GM08714 (cell line): ENCODE measurements around the gene KIF6.

Experiments used
- H3K4me3 ChIP-seq: fragments of 200-500 bp; sonication (Bioruptor generic); 2 replicates; pipeline ENCODE4 v1.5.1; 2014; ENCODE audit warnings: mild to moderate bottlenecking, low read length, inconsistent platforms
- ZNF274 ChIP-seq: IDR thresholded peaks from 2 replicates; pipeline ENCODE4 v1.6.1; 2012; ENCODE audit warnings: mild to moderate bottlenecking, low read depth, low read length

Gene KIF6

DNA sequence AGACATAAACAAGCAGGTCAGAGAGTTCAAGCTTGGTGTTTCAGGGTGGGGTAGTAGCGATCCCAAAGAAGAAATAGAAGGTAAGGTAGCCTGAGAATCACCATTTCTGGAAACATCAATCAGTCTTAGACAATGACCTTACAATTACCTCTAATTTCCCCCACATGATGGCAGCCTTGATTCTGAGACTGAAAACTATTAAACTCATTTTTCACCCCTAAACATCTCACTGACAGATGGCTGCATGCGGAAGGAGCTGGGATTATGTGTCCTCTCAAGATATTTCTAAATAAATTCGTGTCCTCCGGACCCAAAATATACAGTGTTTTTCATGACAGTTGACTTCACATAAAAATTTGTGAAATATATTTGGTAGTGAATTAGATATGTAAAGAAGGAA, 61.0 kb downstream of the KIF6 start:
- H3K4me3 ChIP-seq: no peak overlapping the region
- TF ChIP-seq ZNF274: no peak

DNA sequence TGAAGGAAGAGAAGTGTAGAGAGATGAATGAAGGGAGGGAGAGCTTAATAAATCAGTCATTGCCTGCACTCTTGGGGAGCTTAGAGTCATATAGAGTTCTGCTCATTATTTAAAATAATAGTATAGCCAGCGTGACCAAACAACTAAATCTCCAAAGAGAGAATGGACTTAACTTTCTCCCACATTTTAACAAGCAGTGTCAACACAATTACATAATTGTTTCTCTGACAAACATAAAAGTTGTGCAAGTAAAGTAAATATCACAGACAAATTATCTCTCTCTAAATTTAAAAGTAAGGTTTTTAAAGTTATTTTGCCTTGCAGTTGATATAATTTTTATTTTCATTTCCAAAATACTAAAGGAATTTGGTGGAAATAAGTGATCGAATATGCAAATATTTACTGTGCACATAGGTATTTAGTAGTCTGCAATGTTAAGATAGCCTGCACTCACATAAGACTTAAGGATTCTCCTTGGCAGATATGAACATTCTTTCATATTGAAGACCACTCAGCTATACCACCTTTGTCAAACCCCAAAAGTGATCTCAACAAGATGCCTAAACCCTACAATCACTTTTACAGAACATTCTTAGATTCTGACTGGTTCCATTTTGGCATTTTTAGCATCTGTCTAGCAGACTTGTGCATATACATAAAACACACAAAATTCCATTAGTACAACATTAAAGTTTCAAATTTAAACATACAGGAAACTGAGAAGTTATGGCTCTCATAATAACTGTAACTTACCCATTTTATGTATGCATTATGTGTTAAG, 67.7 kb downstream of the KIF6 start:
- H3K4me3 ChIP-seq: no peak overlapping the region
- no peak for TF ChIP-seq ZNF274

DNA sequence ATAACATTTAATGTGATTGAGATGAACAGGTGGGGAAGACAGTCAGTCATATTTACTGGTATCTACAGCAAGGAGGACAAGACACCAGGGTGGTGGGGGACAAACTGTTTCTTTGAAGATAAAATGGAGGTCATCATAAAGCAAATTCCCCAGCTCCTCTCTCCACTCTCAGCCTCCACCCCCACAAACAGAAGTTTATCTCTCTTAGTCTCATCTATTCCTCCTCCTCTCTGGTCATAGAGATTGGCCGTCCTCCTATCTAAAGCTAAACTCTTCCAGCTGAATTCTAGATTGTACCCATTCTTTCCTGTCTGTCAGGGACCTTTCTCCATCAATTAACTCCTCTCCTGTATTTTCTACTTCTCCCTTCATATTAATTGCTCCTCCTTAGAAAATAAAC, 71.1 kb downstream of the KIF6 start:
- no peak overlapping the region for H3K4me3 ChIP-seq
- no peak for TF ChIP-seq ZNF274

DNA sequence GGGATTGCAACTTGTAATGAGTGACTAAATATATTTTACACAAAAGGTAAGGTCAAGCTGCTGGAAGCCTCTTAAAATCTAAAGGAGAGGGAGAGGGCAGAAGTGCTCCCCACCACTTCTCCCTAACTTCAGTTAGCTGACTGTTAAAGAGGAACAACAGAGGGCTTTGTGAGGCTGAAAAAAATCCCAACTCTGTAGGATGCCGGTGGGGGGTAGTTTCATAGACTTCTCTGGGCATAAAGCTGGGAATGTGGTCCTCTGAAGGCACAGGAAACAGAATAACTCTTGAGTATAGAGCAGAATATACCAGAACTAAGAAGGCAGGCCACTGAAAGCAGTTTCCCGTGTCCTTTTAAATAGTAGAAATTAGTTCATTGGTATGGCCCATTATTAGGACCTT, 71.6 kb downstream of the KIF6 start:
- no peak for TF ChIP-seq ZNF274

DNA sequence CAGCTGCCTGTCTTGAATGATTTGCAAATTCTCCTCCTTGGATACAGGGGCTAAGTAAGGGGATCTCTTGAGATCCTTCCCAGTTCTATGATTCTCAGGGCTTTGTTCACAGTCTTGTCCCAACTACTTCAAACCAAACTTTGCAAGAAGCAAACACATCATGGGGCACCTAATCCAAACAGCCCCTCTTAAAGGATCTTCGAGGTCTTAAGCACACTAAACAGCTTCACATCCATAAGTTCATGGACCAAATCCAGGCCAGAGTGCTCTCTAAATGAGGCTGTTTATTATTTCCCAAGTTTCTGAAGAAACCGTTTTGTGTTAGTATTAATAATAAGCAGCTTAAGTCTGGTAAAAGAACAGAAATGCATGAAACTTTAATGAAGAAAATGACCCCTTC, 75.2 kb downstream of the KIF6 start:
- H3K4me3 ChIP-seq: no peak overlapping the region
- TF ChIP-seq ZNF274: no peak

More for the DNA sequence above, 71.6 kb downstream of the KIF6 start:
- H3K4me3 ChIP-seq: no peak overlapping the region

DNA sequence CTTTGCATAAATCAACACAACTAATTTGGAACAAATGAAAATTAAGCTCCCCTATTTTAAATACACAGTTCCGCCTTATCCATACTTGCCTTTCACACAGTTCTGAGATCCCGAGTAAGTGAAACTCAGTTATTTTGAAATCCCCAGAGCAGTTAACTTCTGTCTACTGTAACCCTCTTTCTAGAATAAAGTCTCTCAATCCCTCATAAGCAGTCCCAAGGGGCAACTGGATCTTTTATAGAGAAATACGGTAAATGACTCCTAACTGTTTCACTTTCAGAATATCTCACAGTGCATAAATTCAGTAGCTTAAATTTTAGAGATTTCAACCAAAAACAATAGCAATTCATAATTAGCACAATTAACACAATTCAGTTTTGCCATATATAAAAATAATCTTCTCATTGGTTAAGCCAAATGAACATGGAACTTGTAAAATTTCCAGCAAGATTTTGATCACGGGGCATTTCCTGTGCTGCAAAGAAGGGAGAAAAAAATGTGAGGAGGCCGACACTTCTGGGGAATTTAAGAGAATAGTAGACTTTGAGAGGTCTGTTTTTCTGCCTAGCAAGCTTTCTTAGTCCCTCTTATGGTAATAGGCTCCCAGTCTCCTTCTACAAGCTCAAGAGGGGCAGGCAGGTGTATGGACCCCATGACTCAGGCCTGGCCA, 78.3 kb downstream of the KIF6 start:
- H3K4me3 ChIP-seq: no peak overlapping the region
- TF ChIP-seq ZNF274: no peak

DNA sequence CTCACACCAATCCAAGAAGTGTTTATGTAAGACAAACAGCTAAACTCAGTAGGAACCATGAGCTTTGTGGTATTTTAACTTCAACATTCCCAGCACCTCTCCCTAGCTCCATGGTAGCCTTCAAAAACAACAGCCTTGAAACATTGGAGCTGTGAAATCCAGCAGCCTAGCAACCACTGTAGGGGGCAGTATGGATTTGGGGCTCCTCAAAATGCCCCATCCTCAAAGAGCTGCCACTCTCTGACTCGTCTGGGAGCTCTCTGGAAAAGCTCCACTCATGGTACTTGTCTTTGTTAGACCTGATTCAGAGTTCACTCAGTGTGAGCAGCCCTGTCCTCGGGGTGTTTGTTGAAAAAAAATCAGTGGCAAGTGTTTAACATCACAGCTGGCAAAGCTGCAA, 82.9 kb downstream of the KIF6 start:
- TF ChIP-seq ZNF274: no peak

DNA sequence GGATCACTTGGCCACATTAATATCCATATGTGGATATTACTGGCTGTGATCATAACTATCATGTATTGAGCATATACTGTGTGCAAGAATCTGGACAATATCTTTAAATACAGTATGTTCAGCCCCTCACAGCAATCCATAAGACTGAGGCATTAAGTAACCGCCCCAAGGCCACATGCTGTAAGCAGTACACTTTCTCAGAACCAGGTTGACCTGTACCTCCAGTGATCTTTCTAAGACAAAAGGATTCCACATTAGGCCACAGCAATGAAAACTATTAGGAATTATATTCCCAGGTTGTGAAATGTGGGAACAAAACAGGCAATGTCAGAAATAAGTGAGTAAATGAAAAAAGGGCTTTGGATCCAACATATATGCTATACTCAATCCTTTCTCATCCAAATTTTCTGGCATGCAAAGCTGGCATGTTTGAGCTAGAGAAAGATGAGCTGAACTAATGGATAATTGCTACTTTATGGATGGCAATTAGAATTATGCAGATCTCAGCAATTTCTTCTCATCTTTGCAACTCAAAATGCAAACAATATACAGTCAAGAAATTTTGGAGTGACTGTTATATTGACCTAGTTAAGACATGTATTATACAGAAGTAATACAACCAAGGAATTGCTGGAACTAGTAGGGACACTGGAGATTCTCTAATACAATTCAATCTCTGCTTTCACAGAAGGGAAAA, 86.9 kb downstream of the KIF6 start:
- TF ChIP-seq ZNF274: no peak
- no peak overlapping the region for H3K4me3 ChIP-seq

More for the DNA sequence above, 82.9 kb downstream of the KIF6 start:
- no peak overlapping the region for H3K4me3 ChIP-seq

DNA sequence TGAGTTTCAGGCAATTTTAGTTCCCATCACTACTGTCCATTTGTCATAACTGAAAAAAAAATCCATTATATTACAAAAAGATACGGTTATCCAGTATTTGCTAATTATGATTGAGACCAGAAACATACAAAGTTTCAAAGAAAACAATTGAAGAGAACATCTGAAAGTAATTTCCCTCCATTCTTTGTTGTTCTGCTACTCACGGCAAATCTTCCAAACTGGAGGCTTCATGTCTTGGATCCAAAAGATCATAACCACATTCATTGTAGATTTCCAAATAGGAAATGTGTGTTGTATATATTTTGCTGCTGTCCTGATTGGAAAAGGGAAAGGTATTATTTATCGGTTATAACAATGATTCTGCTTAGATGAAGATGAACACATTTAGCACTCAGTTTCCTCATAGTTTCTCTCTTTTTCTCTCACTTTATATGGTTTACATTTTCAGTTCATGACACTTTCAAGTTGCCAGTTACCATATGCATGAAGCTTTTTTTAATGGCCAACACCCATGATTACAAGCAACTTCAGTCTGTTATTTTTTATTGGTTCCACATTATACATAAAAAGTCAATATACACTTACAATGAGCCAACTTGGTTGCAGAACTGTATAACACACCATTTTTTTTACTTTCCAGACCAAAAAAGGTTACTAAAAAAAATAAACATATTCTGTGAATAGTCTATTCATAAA, 90.4 kb downstream of the KIF6 start:
- H3K4me3 ChIP-seq: no peak overlapping the region
- TF ChIP-seq ZNF274: no peak

DNA sequence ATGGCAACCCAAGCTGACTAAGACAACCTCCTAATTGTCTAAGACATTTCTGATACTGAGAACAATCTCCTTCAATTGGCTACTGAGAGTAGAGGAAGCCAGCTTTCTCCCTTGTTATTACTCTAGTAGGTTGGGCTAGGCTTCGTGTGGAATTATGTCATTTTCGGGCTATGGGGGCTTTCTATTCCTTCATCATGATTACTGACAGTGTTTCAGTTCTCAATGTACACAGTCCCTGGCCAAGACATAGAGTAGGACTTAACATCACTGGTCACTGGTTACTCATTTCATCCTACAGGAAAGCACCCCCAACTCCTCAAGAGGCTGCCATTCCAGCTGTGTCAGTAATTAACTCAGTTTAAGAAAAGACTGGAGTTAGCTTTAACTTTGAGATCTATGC, 100.0 kb downstream of the KIF6 start:
- no peak for TF ChIP-seq ZNF274
- no peak overlapping the region for H3K4me3 ChIP-seq

DNA sequence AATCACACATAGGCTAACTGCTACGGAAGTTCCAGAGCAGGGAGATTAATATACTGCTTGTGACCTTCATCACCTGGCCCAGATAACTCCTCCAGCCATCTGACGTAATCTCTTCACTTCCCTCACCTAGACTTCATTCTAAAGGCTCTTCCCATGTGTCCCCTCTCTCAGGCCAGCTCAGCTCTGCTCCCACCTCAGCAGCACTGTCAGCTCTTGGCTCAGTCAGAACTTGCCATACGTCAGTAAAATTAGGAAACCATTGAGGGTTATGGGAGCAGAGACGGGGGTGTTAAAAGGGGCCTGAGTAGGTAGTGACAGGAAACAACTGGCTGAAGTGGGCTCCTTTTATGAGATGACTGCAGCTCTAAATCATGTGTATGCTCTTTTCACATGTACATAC, 101.5 kb downstream of the KIF6 start:
- TF ChIP-seq ZNF274: no peak
- no peak overlapping the region for H3K4me3 ChIP-seq

DNA sequence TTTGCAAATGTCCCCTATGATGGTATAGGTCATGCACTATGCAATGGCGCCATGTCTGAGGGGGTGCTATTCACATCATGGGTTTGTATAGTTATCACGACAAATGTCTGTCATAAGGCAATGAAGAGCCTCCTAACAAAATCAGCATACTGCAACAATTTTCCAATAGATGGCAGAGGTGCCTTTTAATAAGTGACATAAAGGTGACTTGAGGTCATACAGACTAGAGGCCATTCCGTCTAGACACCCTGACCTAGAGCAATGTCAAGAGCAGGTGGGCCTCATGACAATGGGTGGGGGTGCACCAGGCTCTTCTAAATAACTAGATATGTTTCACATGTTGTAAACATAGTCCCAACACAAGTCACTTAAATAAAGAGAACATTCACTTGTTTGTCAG, 107.7 kb downstream of the KIF6 start:
- H3K4me3 ChIP-seq: no peak overlapping the region

DNA sequence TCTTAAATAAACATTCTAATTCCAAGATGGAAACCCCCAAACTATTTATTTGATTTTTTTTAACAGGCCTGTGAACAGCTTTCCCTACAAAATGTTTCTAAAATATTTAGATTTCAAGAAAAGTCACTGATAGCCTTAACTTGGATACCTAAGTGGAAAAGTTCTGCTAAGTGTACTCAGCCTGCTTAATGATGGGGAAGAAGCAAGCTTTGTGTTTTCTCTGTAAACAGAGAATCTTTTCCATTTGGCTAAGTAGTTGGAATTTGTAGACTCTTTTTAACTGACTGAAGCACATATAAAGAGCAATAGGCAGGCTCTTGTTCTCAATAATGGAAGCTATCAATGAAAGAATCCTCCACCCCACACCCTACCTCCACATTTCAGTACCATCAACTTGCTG, 108.2 kb downstream of the KIF6 start:
- no peak for TF ChIP-seq ZNF274
- H3K4me3 ChIP-seq: no peak overlapping the region

More for the DNA sequence above, 107.7 kb downstream of the KIF6 start:
- no peak for TF ChIP-seq ZNF274

DNA sequence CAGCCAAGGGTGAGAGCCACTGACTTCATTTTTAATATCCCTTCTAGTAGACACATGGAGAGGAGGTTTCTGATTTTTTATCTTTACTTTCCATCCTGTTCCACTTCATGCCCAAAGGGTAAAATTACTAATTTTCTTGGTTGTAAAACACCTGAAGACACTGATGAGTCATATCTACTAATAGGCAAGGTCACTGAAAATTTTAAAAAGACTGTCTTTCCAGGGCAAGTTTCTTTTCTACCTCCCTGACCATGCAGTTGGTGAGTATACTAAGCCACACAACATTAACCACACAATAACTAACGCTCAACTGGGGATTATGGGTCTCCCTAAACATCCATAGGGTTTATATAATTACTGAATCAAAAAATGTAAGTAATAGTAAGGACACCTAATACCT, 109.6 kb downstream of the KIF6 start:
- no peak overlapping the region for H3K4me3 ChIP-seq
- TF ChIP-seq ZNF274: no peak
